ENCODE measurements around the gene TMOD1. TPM values are rescaled to one million over a fixed set of nuclear protein-coding genes. Genes with fewer than 3 reads are reported as not detected.

Gene TMOD1
- polyA plus RNA-seq, 1 of the 3 experiments (the other 2 are of a cell fraction) = 0.54 TPM

- no peaks in the 10 kb centered on the region for H3K79me2 ChIP-seq (ENCODE audit: insufficient read depth)
- ChIA-PET POLR2A (interaction anchor here (0.6 to 1.0 kb wide), 3 partner anchors 15 to 55 kb away, joined by 3 to 5 read pairs (median 3); no protein-coding TSS in a partner anchor), CTCF (interaction anchor here (0.9 to 1.9 kb wide), 3 partner anchors 36 to 104 kb away, joined by 3 to 9 read pairs (median 6); no protein-coding TSS in a partner anchor)
- H3K36me3 ChIP-seq (replicated peaks in 1 of 2; ENCODE audit: control insufficient read depth in 1 of 2, insufficient read depth in 2 of 2, low read length in 1 of 2) = no peaks in the 10 kb centered on the region
- no peaks in the 10 kb centered on the region for H3K9me3 ChIP-seq
- 70% methylated on average over 6 of the region's 6 CpGs for WGBS (ENCODE audit: low lambda C conversion rate)
- H3K9ac ChIP-seq = no peak overlapping the region
- no peak for DNase-seq
- no peaks in the 10 kb centered on the region for H3K9me2 ChIP-seq
- no peak overlapping the region for H3K27ac ChIP-seq (ENCODE audit: low read depth in 2 of 2, low read length in 1 of 2)
- no peaks in the 10 kb centered on the region for H4K20me1 ChIP-seq (ENCODE audit: insufficient read depth)
- no peak for TF ChIP-seq CHD2 (IDR thresholded peaks at IDR 0.05; ENCODE audit: low read length, partially characterized antibody)
- TF ChIP-seq PBX3 (IDR thresholded peaks at IDR 0.05) = no peak
- TF ChIP-seq POLR2AphosphoS5 (IDR thresholded peaks at IDR 0.05; ENCODE audit: low read depth, low read length) = no peak
- TF ChIP-seq JUND (IDR thresholded peaks at IDR 0.05) = no peak
- TF ChIP-seq EZH2phosphoT487 (IDR thresholded peaks at IDR 0.05; ENCODE audit: borderline replicate concordance, low read depth) = no peak
- no peak for TF ChIP-seq NRF1 (IDR thresholded peaks at IDR 0.05; ENCODE audit: low read depth, low read length)
- no peak for TF ChIP-seq FOSL2 (IDR thresholded peaks at IDR 0.05; ENCODE audit: borderline replicate concordance, low read depth)
- no peak for TF ChIP-seq TCF12 (IDR thresholded peaks at IDR 0.05)
- TF ChIP-seq TAF1 (IDR thresholded peaks at IDR 0.05; ENCODE audit: borderline replicate concordance, low read depth, low read length) = no peak
- TF ChIP-seq REST (IDR thresholded peaks at IDR 0.05; ENCODE audit: low read depth, low read length) = no peak
- H3K4me1 ChIP-seq (ENCODE audit: control insufficient read depth in 1 of 2, insufficient read depth in 2 of 2, low read depth in 1 of 2, low read length in 1 of 2) = peaks cover 0 to 38% of the 10 kb centered on the region in 2 experiments; a peak in 3 of 4 replicates
- no peak overlapping the region for H3K4me3 ChIP-seq (ENCODE audit: low read depth in 2 of 2, low read length in 1 of 2)
- no peak overlapping the region for H2AFZ ChIP-seq (ENCODE audit: low read depth)
- no peak overlapping the region for H3K4me2 ChIP-seq
- no peaks in the 10 kb centered on the region; the same call in 1 of the 2 replicates for H3K27me3 ChIP-seq (ENCODE audit: insufficient read depth)
- H3F3A ChIP-seq (replicated peaks; ENCODE audit: insufficient read depth) = no peaks in the 10 kb centered on the region
Measured at GRCh38 chr9:97511655-97512427, 10.4 kb downstream of the TMOD1 start.

- H3F3A ChIP-seq (replicated peaks; ENCODE audit: insufficient read depth) = no peaks in the 10 kb centered on the region
- H3K4me3 ChIP-seq (ENCODE audit: low read depth in 2 of 2, low read length in 1 of 2) = no peak overlapping the region
- no peak for TF ChIP-seq ZBTB33 (IDR thresholded peaks at IDR 0.05; ENCODE audit: borderline replicate concordance, low read depth)
- TF ChIP-seq GATA2 (CRISPR knock-in tag; IDR thresholded peaks at IDR 0.05) = 0 out of 2 replicates have a peak, but pooled peaks have one; percentile 9
- DNase-seq = no peak
- CTCF ChIA-PET = interaction anchor here (0.8 to 1.1 kb wide), 2 partner anchors 12 to 85 kb away, joined by 3 read pairs; partner anchors contain the start of gene TMOD1
- H4K20me1 ChIP-seq (ENCODE audit: insufficient read depth) = no peaks in the 10 kb centered on the region
- no peak overlapping the region for H3K4me2 ChIP-seq
- no peak overlapping the region for H2AFZ ChIP-seq (ENCODE audit: low read depth)
- no peaks in the 10 kb centered on the region for H3K9me2 ChIP-seq
- POLR2A ChIA-PET = no interaction called here
- H3K4me1 ChIP-seq (ENCODE audit: control insufficient read depth in 1 of 2, insufficient read depth in 2 of 2, low read depth in 1 of 2, low read length in 1 of 2) = peaks cover 0 to 41% of the 10 kb centered on the region in 2 experiments; a peak in 2 of 4 replicates
- WGBS (ENCODE audit: low lambda C conversion rate) = 61% methylated on average over 8 of the region's 8 CpGs
- H3K9ac ChIP-seq = no peak overlapping the region
- no peaks in the 10 kb centered on the region for H3K9me3 ChIP-seq
- peak overlapping the region in 1 of 2 experiments; percentile 7; a peak in 1 of 4 replicates for H3K27ac ChIP-seq (ENCODE audit: low read depth in 2 of 2, low read length in 1 of 2)
- no peaks in the 10 kb centered on the region for H3K27me3 ChIP-seq (ENCODE audit: insufficient read depth)
- no peaks in the 10 kb centered on the region for H3K79me2 ChIP-seq (ENCODE audit: insufficient read depth)
- H3K36me3 ChIP-seq (replicated peaks in 1 of 2; ENCODE audit: control insufficient read depth in 1 of 2, insufficient read depth in 2 of 2, low read length in 1 of 2) = no peaks in the 10 kb centered on the region
Measured at GRCh38 chr9:97512966-97513560, 11.6 kb downstream of the TMOD1 start.
